Daoy (cell line): ENCODE results near the gene JPH2. TPM values are rescaled to one million over a fixed set of nuclear protein-coding genes. Genes with fewer than 3 reads are reported as not detected.

Experiments used
- DNase-seq: peaks from one replicate; pipeline ENCODE4 v3.0.0-alpha.2; 2015; ENCODE audit warnings: low read depth
- total RNA-seq: library from RNA; depleted of rRNA; stranded (reverse); fragments of >200 nt; shearing (Covaris generic); gene quantifications from 2 replicates; pipeline ENCODE4 v1.2.3, GENCODE V29; 2014

Gene JPH2
- total RNA-seq, 1 experiment from 2014 or later, result 1.5 TPM

DNA sequence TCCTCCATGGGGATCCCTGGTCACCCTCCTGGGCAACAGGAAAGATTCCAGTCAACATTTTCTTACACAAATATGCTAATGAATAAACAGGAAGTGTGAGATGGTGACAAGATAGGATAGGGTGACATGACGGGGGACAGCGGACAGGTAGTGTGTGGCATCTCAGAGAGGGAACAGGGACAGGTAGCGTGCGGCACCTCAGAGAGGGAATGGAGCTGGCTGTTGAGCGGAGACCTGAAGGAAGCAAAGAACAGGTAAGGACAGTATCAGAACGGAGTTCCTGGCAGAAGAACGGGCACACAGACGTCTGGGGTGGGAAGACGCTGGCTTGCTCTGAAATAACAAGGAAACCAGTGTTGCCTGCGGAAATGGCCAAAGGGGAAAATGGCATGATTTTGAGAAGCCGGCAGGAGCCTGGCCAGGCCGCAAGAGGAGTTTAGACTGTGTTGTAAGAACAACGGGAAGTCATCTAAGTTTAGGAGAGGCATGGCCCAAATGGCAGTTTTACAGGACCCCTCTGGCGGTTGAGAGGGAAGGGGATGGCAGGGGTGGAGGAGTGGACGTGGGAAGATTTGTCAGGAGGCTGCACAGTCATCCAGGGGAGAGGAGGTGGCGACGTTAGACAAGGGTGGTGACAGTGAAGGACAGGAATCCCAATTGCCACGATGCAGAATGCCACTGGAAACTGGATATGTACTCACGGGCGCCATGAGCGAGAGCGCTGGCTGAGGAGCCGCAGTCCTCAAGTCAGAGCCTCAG, 111.6 kb downstream of the JPH2 start:
- no peak for DNase-seq

GRCh38 chr20:44074252-44075151, 112.5 kb downstream of the JPH2 start:
- peak; percentile 26 for DNase-seq

GRCh38 chr20:44073675-44074071, 113.3 kb downstream of the JPH2 start:
- DNase-seq, result no peak

GRCh38 chr20:44073011-44073674, 113.8 kb downstream of the JPH2 start:
- no peak for DNase-seq

DNA sequence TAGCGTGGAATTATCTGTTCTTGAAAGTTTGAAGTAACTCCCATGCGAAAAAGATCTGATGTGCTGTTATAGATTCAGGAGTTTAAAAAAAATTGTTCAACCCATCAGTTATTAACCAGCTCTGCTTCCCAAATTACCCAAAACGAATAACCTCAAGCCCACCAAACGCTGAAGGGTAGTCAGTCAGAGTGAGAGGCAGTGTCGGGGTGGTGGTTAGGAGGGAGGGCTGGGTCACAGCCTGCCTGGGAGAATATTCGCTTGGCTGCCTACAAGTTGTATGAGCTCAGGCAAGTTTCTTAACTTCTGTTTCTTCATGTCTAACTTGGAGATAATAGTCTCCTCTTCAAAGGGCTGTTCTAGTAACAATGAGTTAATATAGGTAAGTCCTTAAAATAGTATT, 114.6 kb downstream of the JPH2 start:
- no peak for DNase-seq

- no peak for DNase-seq
Observed at GRCh38 chr20:44071526-44072111, 115.4 kb downstream of the JPH2 start.

- no peak for DNase-seq
Observed at GRCh38 chr20:44071057-44071456, 115.9 kb downstream of the JPH2 start.

- DNase-seq, result no peak
Observed at GRCh38 chr20:44070139-44070900, 116.7 kb downstream of the JPH2 start.

- no peak for DNase-seq
Observed at GRCh38 chr20:44069203-44070011, 117.6 kb downstream of the JPH2 start.

DNA sequence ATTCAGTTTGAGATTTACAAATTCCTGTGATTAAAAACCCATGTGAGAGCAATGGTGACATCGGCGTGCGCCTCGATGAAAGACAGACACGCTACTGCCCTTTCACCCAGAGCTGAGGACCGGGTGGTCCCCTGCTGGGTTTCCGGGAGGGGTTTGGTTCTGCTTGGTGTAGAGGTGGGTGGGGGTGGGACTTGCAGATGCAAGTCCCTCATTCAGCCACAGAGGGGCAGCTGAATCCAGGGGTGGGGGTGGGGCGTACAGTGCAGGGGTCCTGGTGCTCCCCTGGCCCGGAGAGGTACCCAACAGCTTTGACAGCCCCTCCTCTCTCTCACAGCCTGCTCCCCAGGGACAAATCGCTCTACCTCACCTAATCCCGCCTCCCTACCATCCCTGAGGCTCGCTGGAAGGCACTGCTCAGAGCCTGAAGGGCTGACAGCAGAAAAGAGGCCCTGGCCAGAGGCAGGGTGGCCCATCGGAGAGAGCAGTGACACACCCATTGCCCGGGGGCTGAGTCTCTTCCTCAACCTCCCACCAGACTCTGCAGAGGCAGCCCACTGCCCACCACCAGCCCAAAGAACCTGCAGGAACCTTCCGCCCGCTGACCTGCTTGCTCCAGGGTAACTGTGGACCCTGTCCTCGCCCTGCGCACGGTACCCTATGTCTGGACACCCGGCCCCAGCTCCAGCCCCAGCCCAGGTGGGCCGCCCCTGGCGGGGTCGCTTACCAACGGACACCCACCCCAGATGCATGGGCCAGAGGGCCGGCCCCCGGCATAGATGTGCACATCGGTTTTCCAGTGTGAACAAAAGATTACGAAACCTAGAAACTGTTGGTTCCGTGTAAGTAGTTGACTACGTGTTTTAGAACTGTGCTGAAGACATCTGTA, 118.4 kb downstream of the JPH2 start:
- DNase-seq, result no peak

GRCh38 chr20:44067650-44068081, 119.3 kb downstream of the JPH2 start:
- DNase-seq, result no peak

DNA sequence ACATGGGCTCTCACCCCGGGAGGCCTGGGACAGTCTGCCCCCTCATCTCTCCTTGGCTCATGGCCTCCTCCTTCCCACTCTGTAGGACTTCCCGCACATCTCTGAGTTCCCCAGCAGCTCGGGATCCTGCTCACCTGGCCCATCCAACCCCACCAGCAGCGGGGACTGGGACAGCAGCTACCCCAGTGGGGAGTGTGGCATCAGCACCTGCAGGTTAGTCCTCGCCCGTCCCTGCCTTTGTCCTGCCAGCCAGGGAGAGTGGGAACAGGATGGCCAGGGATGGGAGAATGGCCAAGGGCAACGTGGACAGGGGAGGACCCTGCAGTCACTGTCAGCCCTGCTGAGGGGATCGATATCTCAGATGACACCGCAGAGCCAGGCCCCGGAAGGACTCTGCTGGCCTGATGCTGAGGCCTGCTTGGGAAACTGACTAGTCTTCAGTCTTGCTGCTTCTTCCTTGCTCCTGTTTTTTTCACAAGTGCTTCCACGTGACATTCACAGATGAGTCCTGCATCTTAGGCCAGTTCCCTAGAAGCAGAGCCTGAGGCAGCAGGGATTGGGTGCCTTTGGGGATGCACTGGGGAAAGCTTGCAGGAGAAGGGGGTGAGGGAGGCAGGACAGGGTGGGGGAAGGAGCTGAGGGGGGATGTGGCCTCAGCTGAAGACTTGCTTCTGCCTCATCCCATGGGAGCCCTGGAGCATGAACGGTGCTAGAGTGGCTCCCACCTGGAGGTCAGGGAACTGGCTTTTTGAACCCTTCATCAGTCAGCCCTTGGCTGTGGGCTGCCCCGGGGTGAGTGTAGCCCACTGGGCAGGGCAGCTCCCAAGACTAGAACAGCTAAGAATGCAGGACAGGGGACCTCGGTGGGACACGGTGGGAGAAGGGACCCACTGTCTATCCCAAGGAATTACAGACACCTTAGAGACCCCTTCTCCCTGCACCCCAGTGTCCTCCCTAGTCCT, 120.1 kb downstream of the JPH2 start:
- no peak for DNase-seq

DNA sequence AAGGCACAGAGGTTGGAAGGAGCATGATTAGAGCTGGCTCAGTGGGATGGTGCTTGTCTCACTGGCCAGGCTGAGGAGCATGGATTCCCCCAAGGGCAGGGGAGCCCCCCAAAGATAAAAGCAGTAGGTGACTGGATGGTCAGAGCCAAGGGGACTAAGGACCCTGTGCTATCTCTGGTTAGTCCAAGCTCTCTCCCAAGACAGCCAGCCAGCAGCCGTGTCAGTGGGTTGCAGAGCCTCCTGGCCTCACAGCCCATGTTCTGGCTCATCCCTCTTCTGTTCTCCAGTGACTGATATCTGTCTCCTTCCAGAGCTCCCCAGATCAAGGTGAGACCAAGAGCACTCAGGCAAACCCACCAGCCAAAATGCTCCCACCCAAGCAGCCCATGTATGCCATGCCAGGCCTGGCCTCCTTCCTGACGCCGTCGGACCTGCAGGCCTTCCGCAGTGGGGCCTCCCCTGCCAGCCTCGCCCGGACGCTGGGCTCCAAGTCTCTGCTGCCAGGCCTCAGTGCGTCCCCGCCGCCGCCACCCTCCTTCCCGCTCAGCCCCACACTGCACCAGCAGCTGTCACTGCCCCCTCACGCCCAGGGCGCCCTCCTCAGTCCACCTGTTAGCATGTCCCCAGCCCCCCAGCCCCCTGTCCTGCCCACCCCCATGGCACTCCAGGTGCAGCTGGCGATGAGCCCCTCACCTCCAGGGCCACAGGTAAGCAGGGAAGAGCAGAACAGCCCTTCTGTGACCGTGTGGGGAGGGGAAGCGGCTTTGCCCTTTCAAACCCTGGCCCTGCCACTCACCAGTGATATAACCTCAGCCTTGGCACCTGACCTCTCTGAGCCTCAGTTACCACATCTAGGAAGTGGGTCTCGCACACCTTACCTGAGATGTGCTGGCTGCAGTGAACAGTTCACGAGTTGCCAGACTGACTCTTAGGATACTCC, 121.3 kb downstream of the JPH2 start:
- DNase-seq, result no peak

DNA sequence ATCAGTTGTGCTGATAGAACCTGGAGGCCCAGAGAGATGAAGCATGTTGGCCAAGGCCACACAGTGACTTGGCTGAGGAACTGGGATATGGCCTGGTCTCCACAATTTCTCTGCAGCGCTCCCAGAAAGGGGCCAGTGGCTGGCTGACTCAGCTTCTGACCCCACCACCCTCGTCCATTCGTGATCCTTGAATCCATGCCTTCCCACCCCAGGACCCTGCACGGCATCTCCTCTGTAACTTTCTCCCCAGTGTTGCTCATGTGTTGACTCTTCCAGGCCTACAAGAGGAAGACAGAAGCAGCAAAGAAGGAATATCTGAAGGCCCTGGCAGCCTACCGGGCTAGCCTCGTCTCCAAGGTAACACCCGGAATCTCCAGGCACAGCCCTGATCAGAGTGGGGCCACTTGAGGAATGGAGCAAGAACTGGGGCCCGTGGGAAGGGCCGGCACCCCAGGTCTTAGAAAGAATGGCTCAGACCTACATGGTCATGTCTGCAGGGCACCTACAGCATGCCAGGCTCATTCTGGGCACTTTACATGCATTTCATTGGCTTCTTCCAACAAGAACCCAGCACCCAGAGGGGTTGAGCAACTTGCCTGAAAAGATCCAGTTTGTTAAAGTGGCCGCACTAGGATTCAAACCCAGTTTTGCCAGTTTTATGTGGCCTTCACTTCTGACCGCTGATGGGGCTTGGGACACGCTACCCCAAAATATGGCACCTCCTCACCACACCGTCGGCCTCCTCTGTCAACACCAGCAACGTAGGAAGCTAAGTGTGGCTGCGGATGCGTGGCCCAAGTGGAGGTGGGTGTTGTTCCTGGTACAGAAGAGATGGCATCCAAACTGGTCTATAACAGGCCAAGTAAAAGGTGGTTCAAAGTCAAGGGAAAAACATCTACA, 122.2 kb downstream of the JPH2 start:
- no peak for DNase-seq
